ENCODE data around the gene DUSP9.
"Not testable (repeated sequence)": the region's sequence is repeated elsewhere in the genome, so short reads cannot be mapped to it uniquely, and the experiment has no call there.

The DUSP9 gene

GRCh38 chrX:153646620-153647373, at the start of gene DUSP9:
Gene DUSP9, plus strand, starts transcription at chrX:153647203. Its CDS starts 751 bp downstream, at chrX:153647954.
- DNase-seq (ENCODE audit: low read depth), result no peak

GRCh38 chrX:153598541-153599191, 48.3 kb upstream of the DUSP9 start, which contains the start of gene CCNQ:
Gene CCNQ, minus strand, starts transcription at chrX:153599139. Its CDS starts 66 bp downstream, at chrX:153599073.
- DNase-seq (ENCODE audit: low read depth), result no peak

GRCh38 chrX:153599192-153600031, 47.6 kb upstream of the DUSP9 start:
- peak; percentile 28 for DNase-seq (ENCODE audit: low read depth)

GRCh38 chrX:153600032-153600373, 47.0 kb upstream of the DUSP9 start:
- no peak for DNase-seq (ENCODE audit: low read depth)

- DNase-seq (ENCODE audit: low read depth), result no peak
Observed at GRCh38 chrX:153600921-153601320, 46.1 kb upstream of the DUSP9 start.

GRCh38 chrX:153601511-153602110, 45.4 kb upstream of the DUSP9 start:
- no peak for DNase-seq (ENCODE audit: low read depth)

GRCh38 chrX:153602601-153603000, 44.4 kb upstream of the DUSP9 start:
- DNase-seq (ENCODE audit: low read depth), result no peak

- no peak for DNase-seq (ENCODE audit: low read depth)
Observed at GRCh38 chrX:153603131-153603656, 43.8 kb upstream of the DUSP9 start.

GRCh38 chrX:153604666-153605380, 42.2 kb upstream of the DUSP9 start:
- DNase-seq (ENCODE audit: low read depth), result not testable (repeated sequence)

GRCh38 chrX:153606503-153606902, 40.5 kb upstream of the DUSP9 start:
- no peak for DNase-seq (ENCODE audit: low read depth)

GRCh38 chrX:153608376-153608775, 38.6 kb upstream of the DUSP9 start:
- DNase-seq (ENCODE audit: low read depth), result no peak

GRCh38 chrX:153608806-153609205, 38.2 kb upstream of the DUSP9 start:
- DNase-seq (ENCODE audit: low read depth), result no peak

- no peak for DNase-seq (ENCODE audit: low read depth)
Observed at GRCh38 chrX:153609917-153610835, 36.8 kb upstream of the DUSP9 start.

- DNase-seq (ENCODE audit: low read depth), result no peak
Observed at GRCh38 chrX:153610836-153611213, 36.2 kb upstream of the DUSP9 start.

GRCh38 chrX:153611298-153612095, 35.5 kb upstream of the DUSP9 start:
- DNase-seq (ENCODE audit: low read depth), result no peak

- DNase-seq (ENCODE audit: low read depth), result no peak
Observed at GRCh38 chrX:153612413-153612812, 34.6 kb upstream of the DUSP9 start.

- no peak for DNase-seq (ENCODE audit: low read depth)
Observed at GRCh38 chrX:153614818-153615217, 32.2 kb upstream of the DUSP9 start.

- DNase-seq (ENCODE audit: low read depth), result no peak
Observed at GRCh38 chrX:153620576-153620975, 26.4 kb upstream of the DUSP9 start.

- DNase-seq (ENCODE audit: low read depth), result no peak
Observed at GRCh38 chrX:153621949-153622598, 24.9 kb upstream of the DUSP9 start.
